ENCODE results near the gene SPAG6. TPM values are rescaled to one million over a fixed set of nuclear protein-coding genes. Genes with fewer than 3 reads are reported as not detected.

Gene SPAG6
- total RNA-seq, 1 donor from 2014 or later = not detected

GRCh38 chr10:22420787-22421517 lies 75.7 kb downstream of the SPAG6 start:
- DNase-seq (ENCODE audit: extremely low spot score, unreplicated experiment) = no peak
- no peaks in the 10 kb centered on the region for H3K9me3 Mint-ChIP-seq (ENCODE audit: unreplicated experiment)

GRCh38 chr10:22426653-22427052 lies 81.4 kb downstream of the SPAG6 start:
- no peak for TF ChIP-seq CTCF (IDR thresholded peaks at IDR 0.05)
- Mint-ChIP-seq H3K9me3 (ENCODE audit: unreplicated experiment) (no peaks in the 10 kb centered on the region), H3K27ac (ENCODE audit: unreplicated experiment) (no peak overlapping the region), H3K4me3 (ENCODE audit: unreplicated experiment) (no peak overlapping the region), H3K36me3 (ENCODE audit: unreplicated experiment) (no peaks in the 10 kb centered on the region), H3K27me3 (ENCODE audit: unreplicated experiment) (no peaks in the 10 kb centered on the region), H3K4me1 (ENCODE audit: unreplicated experiment) (peaks cover 34% of the 10 kb centered on the region)
- DNase-seq (ENCODE audit: extremely low spot score, unreplicated experiment) = no peak

More at GRCh38 chr10:22420787-22421517, 75.7 kb downstream of the SPAG6 start:
- Mint-ChIP-seq H3K4me3 (ENCODE audit: unreplicated experiment) (no peak overlapping the region), H3K27me3 (ENCODE audit: unreplicated experiment) (no peaks in the 10 kb centered on the region), H3K36me3 (ENCODE audit: unreplicated experiment) (no peaks in the 10 kb centered on the region), H3K4me1 (ENCODE audit: unreplicated experiment) (no peaks in the 10 kb centered on the region), H3K27ac (ENCODE audit: unreplicated experiment) (no peak overlapping the region)
- peak; percentile 56 for TF ChIP-seq CTCF (IDR thresholded peaks at IDR 0.05)

- Mint-ChIP-seq H3K36me3 (ENCODE audit: unreplicated experiment) (no peaks in the 10 kb centered on the region), H3K4me1 (ENCODE audit: unreplicated experiment) (peaks cover 34% of the 10 kb centered on the region), H3K9me3 (ENCODE audit: unreplicated experiment) (no peaks in the 10 kb centered on the region), H3K27me3 (ENCODE audit: unreplicated experiment) (no peaks in the 10 kb centered on the region), H3K4me3 (ENCODE audit: unreplicated experiment) (no peak overlapping the region), H3K27ac (ENCODE audit: unreplicated experiment) (no peak overlapping the region)
- DNase-seq (ENCODE audit: extremely low spot score, unreplicated experiment) = no peak
- no peak for TF ChIP-seq CTCF (IDR thresholded peaks at IDR 0.05)
Observed at GRCh38 chr10:22427101-22427500, 81.8 kb downstream of the SPAG6 start.

GRCh38 chr10:22427890-22428571 lies 82.7 kb downstream of the SPAG6 start:
- H3K27me3 Mint-ChIP-seq (ENCODE audit: unreplicated experiment) = no peaks in the 10 kb centered on the region
- H3K4me3 Mint-ChIP-seq (ENCODE audit: unreplicated experiment) = no peak overlapping the region
- no peak for DNase-seq (ENCODE audit: extremely low spot score, unreplicated experiment)
- no peaks in the 10 kb centered on the region for H3K9me3 Mint-ChIP-seq (ENCODE audit: unreplicated experiment)
- peaks cover 34% of the 10 kb centered on the region for H3K4me1 Mint-ChIP-seq (ENCODE audit: unreplicated experiment)
- no peak for TF ChIP-seq CTCF (IDR thresholded peaks at IDR 0.05)
- H3K36me3 Mint-ChIP-seq (ENCODE audit: unreplicated experiment) = no peaks in the 10 kb centered on the region
- H3K27ac Mint-ChIP-seq (ENCODE audit: unreplicated experiment) = no peak overlapping the region

GRCh38 chr10:22429146-22429545 lies 83.8 kb downstream of the SPAG6 start:
- no peaks in the 10 kb centered on the region for H3K9me3 Mint-ChIP-seq (ENCODE audit: unreplicated experiment)
- no peak overlapping the region for H3K27ac Mint-ChIP-seq (ENCODE audit: unreplicated experiment)
- peaks cover 42% of the 10 kb centered on the region for H3K4me1 Mint-ChIP-seq (ENCODE audit: unreplicated experiment)
- H3K36me3 Mint-ChIP-seq (ENCODE audit: unreplicated experiment) = no peaks in the 10 kb centered on the region
- TF ChIP-seq CTCF (IDR thresholded peaks at IDR 0.05) = no peak
- H3K4me3 Mint-ChIP-seq (ENCODE audit: unreplicated experiment) = no peak overlapping the region
- no peak for DNase-seq (ENCODE audit: extremely low spot score, unreplicated experiment)
- H3K27me3 Mint-ChIP-seq (ENCODE audit: unreplicated experiment) = no peaks in the 10 kb centered on the region
